Duodenal mucosa (tissue), 2 donors: Measurements from ENCODE around the gene PSRC1.

Experiments
- H3K27ac ChIP-seq: one replicate; pipeline ENCODE4 v1.7.0; 2013; ENCODE audit warnings: low read depth, low read length
- H3K27me3 ChIP-seq, 2 donors: one replicate each; pipeline ENCODE4 v1.7.0; 2013; ENCODE audit warnings: low read length in 2 of 2, control low read depth in 1 of 2; ENCODE audit not compliant: insufficient read depth in 2 of 2, control insufficient read depth in 1 of 2
- H3K36me3 ChIP-seq, 2 donors: one replicate each; pipeline ENCODE4 v1.7.0; 2013; ENCODE audit warnings: low read length in 2 of 2, control low read depth in 1 of 2; ENCODE audit not compliant: insufficient read depth in 2 of 2, control insufficient read depth in 1 of 2
- H3K4me1 ChIP-seq, 2 donors: one replicate each; pipeline ENCODE4 v1.7.0; 2013; ENCODE audit warnings: low read length in 2 of 2, control low read depth in 1 of 2; ENCODE audit not compliant: insufficient read depth in 2 of 2, control insufficient read depth in 1 of 2
- H3K4me3 ChIP-seq, 2 donors: one replicate each; pipeline ENCODE4 v1.7.0; 2013; ENCODE audit warnings: low read length in 2 of 2, low read depth in 1 of 2
- H3K9ac ChIP-seq, 2 donors: one replicate each; pipeline ENCODE4 v1.7.0; 2013; ENCODE audit warnings: low read length in 2 of 2, low read depth in 1 of 2
- H3K9me3 ChIP-seq, 2 donors: one replicate each; pipeline ENCODE4 v1.7.0; 2013; ENCODE audit warnings: low read length in 2 of 2, control low read depth in 1 of 2; ENCODE audit not compliant: control insufficient read depth in 1 of 2

The PSRC1 gene

GRCh38 chr1:109243860-109244552 is 38.9 kb downstream of the PSRC1 start:
- Histone ChIP-seq H3K36me3 (peaks cover 2 to 3% of the 10 kb centered on the region in 2 donors), H3K9me3 (no peaks in the 10 kb centered on the region), H3K4me1 (peaks cover 7 to 16% of the 10 kb centered on the region in 2 donors), H3K27me3 (peaks cover 0 to 16% of the 10 kb centered on the region in 2 donors), H3K27ac (no peak overlapping the region), H3K9ac (no peak overlapping the region), H3K4me3 (no peak overlapping the region)

GRCh38 chr1:109243221-109243620 is 39.7 kb downstream of the PSRC1 start:
- Histone ChIP-seq H3K9me3 (no peaks in the 10 kb centered on the region), H3K4me3 (no peak overlapping the region), H3K4me1 (peaks cover 5 to 14% of the 10 kb centered on the region in 2 donors), H3K36me3 (peaks cover 8 to 11% of the 10 kb centered on the region in 2 donors), H3K27me3 (peaks cover 0 to 16% of the 10 kb centered on the region in 2 donors), H3K27ac (no peak overlapping the region), H3K9ac (no peak overlapping the region)

GRCh38 chr1:109242387-109242786 is 40.6 kb downstream of the PSRC1 start:
- Histone ChIP-seq H3K9ac (peak overlapping the region in 1 of 2 donors; percentile 18), H3K36me3 (peaks cover 17 to 20% of the 10 kb centered on the region in 2 donors), H3K4me3 (no peak overlapping the region), H3K27ac (no peak overlapping the region), H3K27me3 (peaks cover 0 to 16% of the 10 kb centered on the region in 2 donors), H3K9me3 (no peaks in the 10 kb centered on the region), H3K4me1 (peaks cover 5 to 14% of the 10 kb centered on the region in 2 donors)

DNA sequence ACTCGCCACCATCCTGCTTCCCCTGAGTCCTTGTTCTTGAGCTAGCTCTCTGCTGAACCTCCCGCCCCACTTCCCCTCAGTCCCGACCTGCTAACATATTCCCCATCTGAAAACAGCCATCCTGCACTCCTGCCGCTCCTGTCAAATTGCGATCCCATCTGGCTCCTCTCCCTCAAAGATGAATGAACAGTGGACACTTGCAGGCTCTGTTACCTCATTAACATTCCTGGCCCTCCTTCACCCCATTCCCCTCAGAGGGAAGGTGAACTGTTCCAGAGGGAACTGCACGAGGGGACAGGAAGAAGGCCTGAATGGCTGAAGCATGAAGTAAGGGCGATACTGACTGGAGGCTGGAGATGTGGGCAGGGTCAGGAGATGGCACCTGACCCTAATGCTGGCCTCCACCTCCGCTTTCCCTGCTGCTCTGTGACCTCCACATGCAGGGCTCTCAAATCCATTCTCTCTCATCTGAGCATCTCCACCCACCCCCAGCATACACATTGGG is 41.1 kb downstream of the PSRC1 start:
- H3K4me1 ChIP-seq: peaks cover 5 to 14% of the 10 kb centered on the region in 2 donors
- H3K36me3 ChIP-seq: peaks cover 21 to 24% of the 10 kb centered on the region in 2 donors
- no peak overlapping the region for H3K4me3 ChIP-seq
- peak overlapping the region in 1 of 2 donors; percentile 18 for H3K9ac ChIP-seq
- H3K9me3 ChIP-seq: no peaks in the 10 kb centered on the region
- peaks cover 0 to 16% of the 10 kb centered on the region in 2 donors for H3K27me3 ChIP-seq
- H3K27ac ChIP-seq: no peak overlapping the region

DNA sequence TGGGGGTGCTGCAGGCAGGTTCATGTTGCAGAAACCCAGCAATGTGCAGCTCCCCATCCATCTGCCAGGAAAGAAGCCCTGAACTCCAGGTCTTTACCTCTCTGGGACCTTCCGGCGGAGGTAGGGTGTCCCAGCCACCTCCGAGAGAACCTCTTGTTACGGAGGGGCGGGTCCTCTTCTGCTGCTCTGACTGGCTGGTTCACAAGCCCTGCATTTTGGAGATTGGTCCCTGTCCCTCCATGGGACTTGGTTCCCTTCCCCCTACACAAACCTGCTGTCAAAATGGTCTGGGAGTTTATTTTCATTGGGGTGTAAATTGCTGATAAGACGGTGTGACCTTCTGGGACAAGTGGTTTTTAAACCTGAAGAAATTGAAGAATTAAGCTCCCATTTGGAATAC is 41.6 kb downstream of the PSRC1 start:
- Histone ChIP-seq H3K4me1 (peaks cover 5 to 14% of the 10 kb centered on the region in 2 donors), H3K9ac (no peak overlapping the region), H3K36me3 (peaks cover 27 to 30% of the 10 kb centered on the region in 2 donors), H3K4me3 (no peak overlapping the region), H3K9me3 (no peaks in the 10 kb centered on the region), H3K27ac (no peak overlapping the region), H3K27me3 (peaks cover 0 to 16% of the 10 kb centered on the region in 2 donors)

DNA sequence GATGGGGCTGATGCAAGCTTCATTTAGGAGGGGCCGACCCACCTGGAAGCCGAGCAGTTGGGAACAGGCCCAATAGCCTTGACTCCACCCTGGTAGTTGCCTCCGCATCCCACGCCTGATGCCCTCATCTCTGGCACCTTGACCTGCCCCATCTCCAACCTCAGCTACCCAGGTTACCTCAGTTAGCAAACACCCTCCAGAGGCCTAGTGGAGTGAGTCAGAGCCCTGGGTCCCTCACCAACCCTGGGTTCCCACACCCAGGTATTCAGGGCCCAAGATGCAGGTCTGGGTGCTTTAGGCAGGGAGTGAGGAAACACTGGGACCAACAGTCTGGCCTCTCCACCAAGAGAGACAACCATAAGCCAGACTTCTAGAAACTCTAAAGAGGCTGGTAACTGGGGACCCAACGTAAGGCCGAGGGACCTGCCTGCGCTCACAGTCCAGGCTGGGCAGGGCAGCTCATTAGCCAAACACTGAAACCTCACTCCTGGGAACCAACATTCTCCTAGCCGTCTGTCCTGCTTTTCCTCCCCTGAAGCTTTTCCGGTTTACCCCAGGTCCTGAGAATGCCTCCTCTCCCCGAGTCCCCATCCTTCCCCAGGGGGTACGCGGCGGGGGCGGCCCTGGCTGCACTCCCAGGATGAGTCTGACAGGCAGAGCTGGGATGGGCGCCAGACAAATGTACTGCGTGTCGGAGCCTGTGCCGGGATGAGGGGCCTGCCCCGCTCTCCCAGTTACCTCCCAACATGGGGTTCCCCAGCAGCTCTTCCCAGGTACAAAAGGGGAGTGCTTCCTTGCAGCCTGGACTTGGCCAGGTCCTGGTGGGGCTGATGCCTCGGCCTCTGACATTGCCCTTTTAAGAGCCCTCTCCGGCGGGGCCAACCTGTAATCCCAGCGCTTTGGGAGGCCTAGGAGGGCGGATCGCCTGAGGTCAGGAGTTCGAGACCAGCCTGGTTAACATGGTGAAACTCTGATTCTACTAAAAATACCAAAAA is 42.5 kb downstream of the PSRC1 start:
- peaks cover 36 to 39% of the 10 kb centered on the region in 2 donors for H3K36me3 ChIP-seq
- H3K9me3 ChIP-seq: no peaks in the 10 kb centered on the region
- peaks cover 0 to 16% of the 10 kb centered on the region in 2 donors for H3K27me3 ChIP-seq
- H3K27ac ChIP-seq: no peak overlapping the region
- H3K9ac ChIP-seq: no peak overlapping the region
- H3K4me3 ChIP-seq: no peak overlapping the region
- peaks cover 5 to 14% of the 10 kb centered on the region in 2 donors for H3K4me1 ChIP-seq

DNA sequence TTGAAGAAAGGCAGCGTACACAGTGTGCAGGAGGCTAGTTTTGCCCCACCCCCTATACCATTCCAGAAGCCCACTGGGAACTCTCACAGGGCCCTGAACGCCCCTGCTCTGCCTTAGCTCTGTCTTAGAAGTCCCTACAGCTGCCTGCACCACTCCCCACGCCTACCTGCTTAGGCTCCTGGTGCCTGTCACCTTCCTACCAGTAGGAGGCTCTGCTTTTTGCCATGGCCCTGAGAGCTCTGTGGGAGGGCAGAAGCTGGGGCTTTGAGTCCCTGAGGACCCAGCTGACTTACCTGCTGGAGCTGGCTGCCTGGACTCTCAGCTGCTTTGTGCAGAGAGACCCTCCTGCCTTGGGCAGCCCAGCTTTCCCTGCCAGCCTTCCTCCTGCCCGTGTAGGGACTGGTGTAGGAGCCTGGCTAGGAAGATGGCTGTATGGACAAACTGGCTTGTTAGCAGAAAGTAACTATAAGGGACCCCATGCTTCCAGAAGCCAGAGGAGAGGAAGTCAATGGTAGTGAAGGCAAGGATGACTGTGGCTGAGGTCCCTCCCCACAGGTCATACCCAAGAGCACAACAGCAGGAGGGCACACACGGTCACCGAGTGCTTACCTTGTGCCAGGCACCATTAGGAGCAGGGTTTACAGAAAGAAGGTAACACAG is 43.4 kb downstream of the PSRC1 start:
- H3K4me3 ChIP-seq: no peak overlapping the region
- H3K27ac ChIP-seq: no peak overlapping the region
- no peaks in the 10 kb centered on the region for H3K9me3 ChIP-seq
- H3K9ac ChIP-seq: no peak overlapping the region
- H3K36me3 ChIP-seq: peaks cover 41 to 47% of the 10 kb centered on the region in 2 donors
- peaks cover 0 to 16% of the 10 kb centered on the region in 2 donors for H3K27me3 ChIP-seq
- H3K4me1 ChIP-seq: peaks cover 5 to 14% of the 10 kb centered on the region in 2 donors

DNA sequence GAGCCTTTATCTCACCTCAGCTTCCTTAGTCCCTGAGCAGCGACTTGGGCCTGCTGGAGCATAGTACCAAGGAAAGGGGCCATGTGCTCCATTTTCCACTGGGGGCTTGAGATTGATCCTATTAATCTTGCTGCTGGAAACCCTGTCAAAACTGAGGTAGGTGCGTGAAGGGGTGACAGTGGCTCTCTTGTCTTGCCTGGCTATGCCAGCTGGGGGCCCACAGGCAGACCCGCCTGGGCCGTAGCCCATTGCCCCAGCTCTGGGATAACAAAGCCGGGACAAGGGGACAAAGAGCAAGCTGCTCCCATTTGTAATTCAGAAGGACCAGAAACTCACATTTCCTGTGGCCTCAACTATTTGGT is 43.9 kb downstream of the PSRC1 start:
- H3K9me3 ChIP-seq: no peaks in the 10 kb centered on the region
- H3K9ac ChIP-seq: no peak overlapping the region
- peaks cover 41 to 51% of the 10 kb centered on the region in 2 donors for H3K36me3 ChIP-seq
- no peak overlapping the region for H3K27ac ChIP-seq
- H3K27me3 ChIP-seq: peaks cover 0 to 16% of the 10 kb centered on the region in 2 donors
- H3K4me1 ChIP-seq: peaks cover 5 to 14% of the 10 kb centered on the region in 2 donors
- no peak overlapping the region for H3K4me3 ChIP-seq

- peaks cover 41 to 51% of the 10 kb centered on the region in 2 donors for H3K36me3 ChIP-seq
Observed at GRCh38 chr1:109238382-109238781, 44.6 kb downstream of the PSRC1 start.

More at GRCh38 chr1:109238382-109238781, 44.6 kb downstream of the PSRC1 start:
- Histone ChIP-seq H3K4me3 (no peak overlapping the region), H3K4me1 (peaks cover 5 to 14% of the 10 kb centered on the region in 2 donors), H3K27me3 (peaks cover 0 to 16% of the 10 kb centered on the region in 2 donors), H3K27ac (no peak overlapping the region), H3K9me3 (no peaks in the 10 kb centered on the region), H3K9ac (no peak overlapping the region)
